ENCODE results near the gene MCC.

MCC gene

DNA sequence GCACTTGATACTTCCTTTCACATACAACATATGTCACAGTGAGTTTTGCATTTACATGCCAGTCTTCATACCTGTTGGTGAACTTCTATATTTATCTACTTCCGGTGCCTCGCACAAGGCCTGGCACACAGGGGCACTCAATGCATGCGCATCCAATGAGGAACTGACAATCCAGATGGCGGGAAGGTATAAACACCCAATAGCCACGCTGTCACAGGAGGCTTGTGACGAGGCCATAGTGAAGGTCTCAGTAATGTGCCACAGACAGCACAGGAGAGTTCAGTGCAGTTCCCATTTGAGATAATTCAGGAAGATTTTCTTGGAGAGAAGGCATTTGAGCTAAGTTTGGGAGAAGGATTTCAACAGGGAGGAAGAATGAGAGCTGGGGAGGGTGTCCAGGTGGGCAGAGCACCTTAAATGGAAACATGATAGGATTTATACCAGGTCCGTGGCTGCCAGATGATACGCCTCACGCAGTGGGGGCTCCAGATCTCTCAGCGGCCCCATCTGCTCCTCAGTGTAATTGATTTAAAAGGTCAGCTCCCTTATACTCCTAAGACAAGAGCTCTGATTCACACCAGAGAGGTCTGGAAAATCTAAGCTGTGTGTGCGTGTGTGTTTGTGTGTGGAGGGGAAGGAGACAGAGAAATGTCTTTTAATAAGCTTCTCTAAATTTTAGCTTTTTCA is 305.5 kb downstream of the MCC start:
- no peak for DNase-seq (ENCODE audit: low spot score)
- in situ Hi-C loops (cut with MboI; ENCODE audit: low sequenced_read_pairs, unreplicated experiment) = no loop called here
- TF ChIP-seq, protein P1, sequence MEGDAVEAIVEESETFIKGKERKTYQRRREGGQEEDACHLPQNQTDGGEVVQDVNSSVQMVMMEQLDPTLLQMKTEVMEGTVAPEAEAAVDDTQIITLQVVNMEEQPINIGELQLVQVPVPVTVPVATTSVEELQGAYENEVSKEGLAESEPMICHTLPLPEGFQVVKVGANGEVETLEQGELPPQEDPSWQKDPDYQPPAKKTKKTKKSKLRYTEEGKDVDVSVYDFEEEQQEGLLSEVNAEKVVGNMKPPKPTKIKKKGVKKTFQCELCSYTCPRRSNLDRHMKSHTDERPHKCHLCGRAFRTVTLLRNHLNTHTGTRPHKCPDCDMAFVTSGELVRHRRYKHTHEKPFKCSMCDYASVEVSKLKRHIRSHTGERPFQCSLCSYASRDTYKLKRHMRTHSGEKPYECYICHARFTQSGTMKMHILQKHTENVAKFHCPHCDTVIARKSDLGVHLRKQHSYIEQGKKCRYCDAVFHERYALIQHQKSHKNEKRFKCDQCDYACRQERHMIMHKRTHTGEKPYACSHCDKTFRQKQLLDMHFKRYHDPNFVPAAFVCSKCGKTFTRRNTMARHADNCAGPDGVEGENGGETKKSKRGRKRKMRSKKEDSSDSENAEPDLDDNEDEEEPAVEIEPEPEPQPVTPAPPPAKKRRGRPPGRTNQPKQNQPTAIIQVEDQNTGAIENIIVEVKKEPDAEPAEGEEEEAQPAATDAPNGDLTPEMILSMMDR (IDR thresholded peaks at IDR 0.05; ENCODE audit: borderline replicate concordance, control extremely low read depth, extremely low read depth, insufficient read depth, missing control alignments) = no peak

DNA sequence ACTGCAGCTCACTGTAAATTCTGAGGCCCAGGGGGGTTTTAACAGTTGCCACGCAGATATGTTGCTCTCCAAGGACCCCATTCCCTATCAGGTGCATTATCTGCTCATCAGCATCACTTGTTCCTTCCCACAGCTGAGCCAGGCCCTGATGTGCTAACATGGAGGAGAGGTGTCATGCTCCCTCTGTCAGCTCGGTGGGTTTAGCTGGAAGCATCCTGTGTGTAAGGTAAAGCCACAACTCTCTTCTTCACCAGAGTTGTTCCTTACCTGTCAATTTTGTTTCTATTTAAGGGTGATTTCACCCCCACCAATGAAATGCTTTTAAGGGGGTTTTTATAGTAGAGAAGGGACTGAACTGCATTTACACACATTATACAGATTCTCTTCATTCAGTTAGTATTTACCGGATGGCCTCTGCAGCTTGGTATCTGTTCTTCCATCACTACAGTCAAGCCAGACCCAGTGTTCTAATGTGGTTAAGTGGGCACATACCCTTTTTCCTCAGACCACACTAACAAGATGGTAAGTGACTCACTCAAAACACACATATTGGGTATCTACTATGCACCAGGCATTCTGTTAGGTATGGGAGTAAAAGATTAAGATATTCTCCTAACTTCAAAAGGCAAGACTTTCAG is 306.3 kb downstream of the MCC start:
- in situ Hi-C loops (cut with MboI; ENCODE audit: low sequenced_read_pairs, unreplicated experiment) = no loop called here
- DNase-seq (ENCODE audit: low spot score) = no peak
- TF ChIP-seq, protein P1 (IDR thresholded peaks at IDR 0.05; ENCODE audit: borderline replicate concordance, control extremely low read depth, extremely low read depth, insufficient read depth, missing control alignments) = no peak

DNA sequence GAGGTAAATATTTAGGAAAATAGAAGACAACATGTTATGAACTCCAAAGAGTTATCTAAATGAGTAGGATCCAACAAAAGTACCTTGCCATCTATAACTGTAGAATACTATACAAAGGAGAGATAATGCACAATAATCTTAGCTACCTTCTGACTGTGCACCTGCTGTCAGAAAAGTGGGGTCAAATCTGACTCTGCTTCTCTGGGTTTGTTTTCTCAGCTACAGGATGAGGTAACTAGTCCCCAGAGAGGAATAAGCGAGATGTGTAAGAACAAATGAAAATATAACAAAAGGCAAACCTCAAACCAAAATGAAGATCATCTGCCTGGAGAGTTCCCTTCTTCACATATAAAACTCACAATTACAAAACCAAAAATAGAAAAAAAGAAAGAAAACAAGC is 306.8 kb downstream of the MCC start:
- TF ChIP-seq, protein P1 (IDR thresholded peaks at IDR 0.05; ENCODE audit: borderline replicate concordance, control extremely low read depth, extremely low read depth, insufficient read depth, missing control alignments) = no peak
- DNase-seq (ENCODE audit: low spot score) = no peak
- in situ Hi-C loops (cut with MboI; ENCODE audit: low sequenced_read_pairs, unreplicated experiment) = no loop called here

DNA sequence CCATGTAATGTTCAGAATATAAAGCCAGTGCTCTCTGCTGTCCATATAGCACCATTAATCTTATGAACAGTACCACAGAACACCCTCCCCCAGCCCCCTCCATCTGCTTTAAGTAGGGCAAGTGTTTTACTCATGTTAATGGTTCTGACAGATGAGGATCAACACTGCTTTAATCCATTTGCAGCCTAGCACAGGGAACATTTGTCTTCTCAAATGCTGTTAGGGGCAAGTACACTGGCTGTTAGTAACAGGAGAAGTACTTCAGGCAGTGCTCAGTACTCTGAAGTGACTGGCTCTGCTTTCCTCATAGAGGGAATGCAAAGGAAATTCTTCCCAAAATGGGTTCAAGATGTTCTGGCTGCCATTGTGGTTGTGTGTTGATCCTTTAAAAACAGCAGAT is 309.1 kb downstream of the MCC start:
- TF ChIP-seq, protein P1 (IDR thresholded peaks at IDR 0.05; ENCODE audit: borderline replicate concordance, control extremely low read depth, extremely low read depth, insufficient read depth, missing control alignments) = no peak
- no peak for DNase-seq (ENCODE audit: low spot score)
- in situ Hi-C loops (cut with MboI; ENCODE audit: low sequenced_read_pairs, unreplicated experiment) = no loop called here

DNA sequence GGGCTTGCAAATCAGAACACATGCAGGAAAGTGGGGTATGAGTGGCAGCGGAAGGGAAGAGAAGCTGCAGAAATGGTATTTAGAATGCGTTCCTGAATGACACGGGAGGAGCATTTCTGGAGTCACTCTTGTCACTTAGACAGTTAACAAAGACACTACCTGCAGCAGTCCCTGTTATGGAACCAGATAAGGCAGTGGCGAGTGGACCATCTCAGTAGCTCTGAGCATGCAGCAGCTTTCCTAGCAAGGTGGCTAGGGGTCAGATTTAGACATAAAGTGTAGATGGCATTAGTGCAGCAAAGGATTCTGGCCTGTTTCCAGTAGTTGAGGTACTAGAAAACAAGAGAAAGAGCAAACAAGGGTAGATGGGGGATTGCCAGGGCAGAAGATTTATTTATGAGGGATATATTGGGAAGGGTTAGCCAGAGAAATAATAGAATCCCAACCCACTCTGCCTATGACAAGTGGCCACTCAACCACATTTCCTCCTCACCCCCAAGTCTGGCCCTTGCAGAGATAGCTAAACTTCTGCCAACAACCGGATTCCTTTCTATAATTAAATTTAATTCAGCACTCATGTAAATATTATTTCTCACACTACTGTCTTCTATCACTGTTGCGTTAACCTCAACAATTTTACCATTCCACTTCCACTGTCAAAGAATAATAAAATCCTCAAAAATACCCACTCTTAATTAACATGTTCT is 310.0 kb downstream of the MCC start:
- TF ChIP-seq, protein P1 (IDR thresholded peaks at IDR 0.05; ENCODE audit: borderline replicate concordance, control extremely low read depth, extremely low read depth, insufficient read depth, missing control alignments) = no peak
- DNase-seq (ENCODE audit: low spot score) = no peak
- in situ Hi-C loops (cut with MboI; ENCODE audit: low sequenced_read_pairs, unreplicated experiment) = no loop called here

DNA sequence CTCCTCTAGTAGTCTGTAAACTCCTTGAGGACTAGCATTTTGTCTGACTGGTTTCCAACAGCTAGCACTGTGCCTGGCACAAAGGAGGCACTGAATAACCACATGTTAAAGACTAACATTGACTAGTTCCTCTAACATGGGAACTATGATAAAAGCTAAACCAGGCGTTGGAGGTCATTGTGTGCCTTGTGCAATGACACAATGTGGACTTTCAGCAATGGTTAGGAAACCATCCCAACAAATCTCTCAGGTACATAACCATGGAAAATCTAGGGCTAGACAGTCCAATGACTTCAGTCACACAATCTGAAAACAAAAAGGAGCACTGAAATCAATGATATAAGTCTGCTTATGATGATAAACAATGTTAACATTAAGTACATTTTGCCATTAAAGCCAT is 311.0 kb downstream of the MCC start:
- TF ChIP-seq, protein P1 (IDR thresholded peaks at IDR 0.05; ENCODE audit: borderline replicate concordance, control extremely low read depth, extremely low read depth, insufficient read depth, missing control alignments) = no peak
- no peak for DNase-seq (ENCODE audit: low spot score)
- in situ Hi-C loops (cut with MboI; ENCODE audit: low sequenced_read_pairs, unreplicated experiment) = no loop called here

Measured in GM13976 (cell line).